Thyroid gland (tissue), 4 donors: ENCODE data around the gene SLC13A4.

ENCODE experiments used
- CTCF ChIP-seq, 6 experiments: fragments of 200-600 bp in 3 of 6; fragments of 450-650 bp in 3 of 6; sonication (generic) in 3 of 6; IDR thresholded peaks; one replicate each; pipeline ENCODE4 v1.5.1; 2016 to 2019; ENCODE audit warnings: antibody characterized with exemption in 6 of 6, mild to moderate bottlenecking in 2 of 6, inconsistent platforms in 1 of 6, moderate library complexity in 1 of 6
- POLR2A ChIP-seq, 2 donors: fragments of 450-650 bp; IDR thresholded peaks; one replicate each; pipeline ENCODE4 v1.6.1; 2017; ENCODE audit warnings: antibody characterized with exemption in 2 of 2, mild to moderate bottlenecking in 2 of 2, moderate library complexity in 1 of 2

DNA sequence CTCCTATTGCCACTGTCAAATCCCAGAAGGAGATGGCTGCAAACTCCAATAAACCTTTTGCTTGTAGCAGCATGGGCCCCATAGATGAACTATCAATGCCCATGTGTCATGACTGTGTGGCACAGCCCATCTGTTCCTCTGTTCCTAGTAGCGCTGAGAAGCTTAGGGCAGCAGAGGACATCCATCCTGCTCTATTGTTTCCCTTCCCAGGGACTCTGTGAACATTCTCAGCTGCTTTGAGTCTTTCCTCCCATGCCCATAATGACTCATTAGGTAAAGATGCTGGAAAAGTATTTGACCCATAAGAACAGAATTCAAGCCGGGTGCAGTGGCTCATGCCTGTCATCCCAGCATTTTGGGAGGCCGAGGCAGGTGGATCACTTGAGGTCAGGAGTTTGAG, 37.4 kb downstream of the SLC13A4 start:
- TF ChIP-seq CTCF (IDR thresholded peaks at IDR 0.05) (no peak), POLR2A (IDR thresholded peaks at IDR 0.05) (no peak)
